ENCODE data around the gene EFCC1. TPM values are rescaled to one million over a fixed set of nuclear protein-coding genes. Genes with fewer than 3 reads are reported as not detected.

Gene EFCC1
- total and polyA plus RNA-seq, 2 of the 13 experiments (the other 11 are each of a cell fraction or from before 2014, with no cell fraction given), result not detected

- TF ChIP-seq, protein P1, sequence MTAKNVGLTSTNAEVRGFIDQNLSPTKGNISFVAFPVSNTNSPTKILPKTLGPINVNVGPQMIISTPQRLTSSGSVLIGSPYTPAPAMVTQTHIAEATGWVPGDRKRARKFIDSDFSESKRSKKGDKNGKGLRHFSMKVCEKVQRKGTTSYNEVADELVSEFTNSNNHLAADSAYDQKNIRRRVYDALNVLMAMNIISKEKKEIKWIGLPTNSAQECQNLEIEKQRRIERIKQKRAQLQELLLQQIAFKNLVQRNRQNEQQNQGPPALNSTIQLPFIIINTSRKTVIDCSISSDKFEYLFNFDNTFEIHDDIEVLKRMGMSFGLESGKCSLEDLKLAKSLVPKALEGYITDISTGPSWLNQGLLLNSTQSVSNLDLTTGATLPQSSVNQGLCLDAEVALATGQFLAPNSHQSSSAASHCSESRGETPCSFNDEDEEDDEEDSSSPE (CRISPR knock-in tag; IDR thresholded peaks at IDR 0.05), result peak; percentile 61
- TF ChIP-seq NFAT5 (CRISPR knock-in tag; IDR thresholded peaks at IDR 0.05) (peak; percentile 72; the same call in 1 of the 2 replicates), TFDP1 (CRISPR knock-in tag; IDR thresholded peaks at IDR 0.05; ENCODE audit: borderline replicate concordance) (peak; percentile 80; the same call in 1 of the 2 replicates), ETV5 (CRISPR knock-in tag; IDR thresholded peaks at IDR 0.05; ENCODE audit: borderline replicate concordance) (peak; percentile 44; the same call in 1 of the 2 replicates), HOXD1 (CRISPR knock-in tag; IDR thresholded peaks at IDR 0.05) (no peak), SNAPC2 (CRISPR knock-in tag; IDR thresholded peaks at IDR 0.05) (0 out of 2 replicates have a peak, but pooled peaks have one; percentile 48), DDIT3 (CRISPR knock-in tag; IDR thresholded peaks at IDR 0.05) (no peak), ZKSCAN1 (IDR thresholded peaks at IDR 0.05; ENCODE audit: low read length) (no peak), SMAD1 (CRISPR knock-in tag; IDR thresholded peaks at IDR 0.05; ENCODE audit: borderline replicate concordance, low read depth) (no peak), ZNF256 (CRISPR knock-in tag; conservative IDR thresholded peaks at IDR 0.05) (0 out of 2 replicates have a peak, but pooled peaks have one; percentile 57), SRY (CRISPR knock-in tag; IDR thresholded peaks at IDR 0.05) (peak; percentile 28; the same call in 1 of the 2 replicates), STAG1 (CRISPR knock-in tag; IDR thresholded peaks at IDR 0.05) (peak; percentile 24; the same call in 1 of the 2 replicates), ATF7 (IDR thresholded peaks at IDR 0.05) (no peak), ATF7 (CRISPR knock-in tag; IDR thresholded peaks at IDR 0.05) (no peak), PATZ1 (CRISPR knock-in tag; IDR thresholded peaks at IDR 0.05) (0 out of 2 replicates have a peak, but pooled peaks have one; percentile 10), ZBTB8A (CRISPR knock-in tag; IDR thresholded peaks at IDR 0.05; ENCODE audit: borderline replicate concordance, low read depth) (no peak)
- TF ChIP-seq, protein P2, sequence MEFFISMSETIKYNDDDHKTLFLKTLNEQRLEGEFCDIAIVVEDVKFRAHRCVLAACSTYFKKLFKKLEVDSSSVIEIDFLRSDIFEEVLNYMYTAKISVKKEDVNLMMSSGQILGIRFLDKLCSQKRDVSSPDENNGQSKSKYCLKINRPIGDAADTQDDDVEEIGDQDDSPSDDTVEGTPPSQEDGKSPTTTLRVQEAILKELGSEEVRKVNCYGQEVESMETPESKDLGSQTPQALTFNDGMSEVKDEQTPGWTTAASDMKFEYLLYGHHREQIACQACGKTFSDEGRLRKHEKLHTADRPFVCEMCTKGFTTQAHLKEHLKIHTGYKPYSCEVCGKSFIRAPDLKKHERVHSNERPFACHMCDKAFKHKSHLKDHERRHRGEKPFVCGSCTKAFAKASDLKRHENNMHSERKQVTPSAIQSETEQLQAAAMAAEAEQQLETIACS (CRISPR knock-in tag; IDR thresholded peaks at IDR 0.05), result no peak; the same call in 1 of the 2 replicates
Measured at GRCh38 chr3:129026728-129027543, 25.8 kb downstream of the EFCC1 start (continued).

Data from HepG2 (cell line).